ENCODE measurements around the gene SNRNP70. TPM values are rescaled to one million over a fixed set of nuclear protein-coding genes. Genes with fewer than 3 reads are reported as not detected.

The SNRNP70 gene
- total RNA-seq, 4 donors from 2014 or later: 78.7 to 241 (median 168) TPM

DNA sequence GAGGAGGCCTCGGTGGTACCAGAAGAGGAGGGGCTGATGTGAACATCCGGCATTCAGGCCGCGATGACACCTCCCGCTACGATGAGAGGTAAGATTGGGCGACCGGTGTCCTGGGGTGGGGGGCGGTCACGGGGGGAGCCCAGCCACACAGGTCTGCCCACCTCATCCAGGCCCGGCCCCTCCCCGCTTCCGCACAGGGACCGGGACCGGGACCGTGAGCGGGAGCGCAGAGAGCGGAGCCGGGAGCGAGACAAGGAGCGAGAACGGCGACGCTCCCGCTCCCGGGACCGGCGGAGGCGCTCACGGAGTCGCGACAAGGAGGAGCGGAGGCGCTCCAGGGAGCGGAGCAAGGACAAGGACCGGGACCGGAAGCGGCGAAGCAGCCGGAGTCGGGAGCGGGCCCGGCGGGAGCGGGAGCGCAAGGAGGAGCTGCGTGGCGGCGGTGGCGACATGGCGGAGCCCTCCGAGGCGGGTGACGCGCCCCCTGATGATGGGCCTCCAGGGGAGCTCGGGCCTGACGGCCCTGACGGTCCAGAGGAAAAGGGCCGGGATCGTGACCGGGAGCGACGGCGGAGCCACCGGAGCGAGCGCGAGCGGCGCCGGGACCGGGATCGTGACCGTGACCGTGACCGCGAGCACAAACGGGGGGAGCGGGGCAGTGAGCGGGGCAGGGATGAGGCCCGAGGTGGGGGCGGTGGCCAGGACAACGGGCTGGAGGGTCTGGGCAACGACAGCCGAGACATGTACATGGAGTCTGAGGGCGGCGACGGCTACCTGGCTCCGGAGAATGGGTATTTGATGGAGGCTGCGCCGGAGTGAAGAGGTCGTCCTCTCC lies 22.6 kb downstream of the SNRNP70 start:
- peaks cover 30 to 69% (median 61%) of the 10 kb centered on the region in 3 donors for H3K36me3 ChIP-seq
- TF ChIP-seq, protein P1, sequence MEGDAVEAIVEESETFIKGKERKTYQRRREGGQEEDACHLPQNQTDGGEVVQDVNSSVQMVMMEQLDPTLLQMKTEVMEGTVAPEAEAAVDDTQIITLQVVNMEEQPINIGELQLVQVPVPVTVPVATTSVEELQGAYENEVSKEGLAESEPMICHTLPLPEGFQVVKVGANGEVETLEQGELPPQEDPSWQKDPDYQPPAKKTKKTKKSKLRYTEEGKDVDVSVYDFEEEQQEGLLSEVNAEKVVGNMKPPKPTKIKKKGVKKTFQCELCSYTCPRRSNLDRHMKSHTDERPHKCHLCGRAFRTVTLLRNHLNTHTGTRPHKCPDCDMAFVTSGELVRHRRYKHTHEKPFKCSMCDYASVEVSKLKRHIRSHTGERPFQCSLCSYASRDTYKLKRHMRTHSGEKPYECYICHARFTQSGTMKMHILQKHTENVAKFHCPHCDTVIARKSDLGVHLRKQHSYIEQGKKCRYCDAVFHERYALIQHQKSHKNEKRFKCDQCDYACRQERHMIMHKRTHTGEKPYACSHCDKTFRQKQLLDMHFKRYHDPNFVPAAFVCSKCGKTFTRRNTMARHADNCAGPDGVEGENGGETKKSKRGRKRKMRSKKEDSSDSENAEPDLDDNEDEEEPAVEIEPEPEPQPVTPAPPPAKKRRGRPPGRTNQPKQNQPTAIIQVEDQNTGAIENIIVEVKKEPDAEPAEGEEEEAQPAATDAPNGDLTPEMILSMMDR (IDR thresholded peaks at IDR 0.05): no peak
- TF ChIP-seq POLR2A (IDR thresholded peaks at IDR 0.05): no peak
- H3K27ac ChIP-seq: no peak overlapping the region
- H3K27me3 ChIP-seq: no peaks in the 10 kb centered on the region
- 92 to 95% methylated on average over 25 to 66 of the region's 93 CpGs for WGBS, 2 donors
- H3K4me3 ChIP-seq: no peak overlapping the region
- DNase-seq: no peak
- H3K4me1 ChIP-seq: peaks cover 0 to 25% (median 0%) of the 10 kb centered on the region in 3 donors
- intact Hi-C loops (cut with DNase I): no loop called here
- no peaks in the 10 kb centered on the region for H3K9me3 ChIP-seq

GRCh38 chr19:49109051-49109450 lies 23.8 kb downstream of the SNRNP70 start:
- 69 to 70% methylated on average over 4 to 5 of the region's 5 CpGs for WGBS, 2 donors
- peaks cover 5 to 35% (median 5%) of the 10 kb centered on the region in 3 donors for H3K4me1 ChIP-seq
- H3K36me3 ChIP-seq: peaks cover 30 to 57% (median 49%) of the 10 kb centered on the region in 3 donors
- no peak overlapping the region for H3K27ac ChIP-seq
- TF ChIP-seq, protein P1 (IDR thresholded peaks at IDR 0.05): no peak
- no peak for TF ChIP-seq POLR2A (IDR thresholded peaks at IDR 0.05)
- DNase-seq: no peak
- no peaks in the 10 kb centered on the region for H3K27me3 ChIP-seq
- intact Hi-C loops (cut with DNase I): no loop called here
- H3K4me3 ChIP-seq: no peak overlapping the region
- no peaks in the 10 kb centered on the region for H3K9me3 ChIP-seq

GRCh38 chr19:49109569-49110233 lies 24.4 kb downstream of the SNRNP70 start:
- intact Hi-C loops (cut with DNase I): no loop called here
- no peak overlapping the region for H3K4me3 ChIP-seq
- no peak for TF ChIP-seq POLR2A (IDR thresholded peaks at IDR 0.05)
- TF ChIP-seq, protein P1 (IDR thresholded peaks at IDR 0.05): no peak
- H3K27me3 ChIP-seq: no peaks in the 10 kb centered on the region
- no peaks in the 10 kb centered on the region for H3K9me3 ChIP-seq
- H3K4me1 ChIP-seq: peaks cover 5 to 38% (median 5%) of the 10 kb centered on the region in 3 donors
- peaks cover 24 to 51% (median 42%) of the 10 kb centered on the region in 3 donors for H3K36me3 ChIP-seq
- no peak for DNase-seq
- WGBS, 2 donors: 71 to 78% methylated on average over 7 to 8 of the region's 8 CpGs
- no peak overlapping the region for H3K27ac ChIP-seq

GRCh38 chr19:49110567-49110966 lies 25.3 kb downstream of the SNRNP70 start:
- no peaks in the 10 kb centered on the region for H3K27me3 ChIP-seq
- peaks cover 20 to 42% (median 33%) of the 10 kb centered on the region in 3 donors for H3K36me3 ChIP-seq
- no peak for TF ChIP-seq POLR2A (IDR thresholded peaks at IDR 0.05)
- TF ChIP-seq, protein P1 (IDR thresholded peaks at IDR 0.05): no peak
- no peak overlapping the region for H3K27ac ChIP-seq
- intact Hi-C loops (cut with DNase I): no loop called here
- no peaks in the 10 kb centered on the region for H3K9me3 ChIP-seq
- DNase-seq: no peak
- H3K4me3 ChIP-seq: no peak overlapping the region
- WGBS, 2 donors: 40 to 42% methylated on average over 3 of the region's 3 CpGs
- H3K4me1 ChIP-seq: peaks cover 5 to 47% (median 8%) of the 10 kb centered on the region in 3 donors
